SK-N-SH (cell line): ENCODE measurements around the gene ARMC6. TPM values are rescaled to one million over a fixed set of nuclear protein-coding genes. Genes with fewer than 3 reads are reported as not detected.

Experiments used
- CTCF ChIA-PET: fragments of 300-600, 350-600 bp; formaldehyde crosslinking; extraction: SDS; loops from one replicate; lab custom pipeline; 2021; lab: Yijun Ruan, JAX
- POLR2A ChIA-PET: fragments of 350-600 bp; sonication (Branson Sonifier 250); formaldehyde crosslinking; extraction: SDS; loops from one replicate; lab custom pipeline; 2020; ENCODE audit warnings: antibody characterized with exemption, inconsistent platforms; lab: Yijun Ruan, JAX
- DNase-seq: peaks from one replicate; pipeline ENCODE4 v3.0.0; 2012
- H2AFZ ChIP-seq: fragments of 200-600 bp; sonication (generic); 2 replicates; pipeline ENCODE4 v1.8.1; 2016; ENCODE audit warnings: antibody characterized with exemption, mild to moderate bottlenecking, low read depth
- H3F3A ChIP-seq: fragments of 200-600 bp; sonication (generic); replicated peaks from 2 replicates; pipeline ENCODE3; 2016; ENCODE audit warnings: antibody characterized with exemption, mild to moderate bottlenecking; ENCODE audit not compliant: insufficient read depth
- H3K27ac ChIP-seq, 2 experiments: fragments of 200-500 bp in 1 of 2; fragments of 200-600 bp in 1 of 2; sonication (Bioruptor generic) in 1 of 2; sonication (generic), shearing (Covaris generic) in 1 of 2; 2 replicates each; pipeline versions ENCODE4 v1.5.1 to v1.6.1; 2014 to 2016; ENCODE audit warnings: low read depth in 2 of 2, inconsistent platforms in 1 of 2, low read length in 1 of 2, mild to moderate bottlenecking in 1 of 2, mixed read lengths in 1 of 2
- H3K27me3 ChIP-seq: fragments of 200-600 bp; sonication (generic), shearing (Covaris generic); 2 replicates; pipeline ENCODE4 v1.6.1; 2016; ENCODE audit warnings: mixed run types; ENCODE audit not compliant: insufficient read depth
- H3K36me3 ChIP-seq, 2 experiments: fragments of 200-500 bp in 1 of 2; fragments of 200-600 bp in 1 of 2; sonication (Bioruptor generic) in 1 of 2; sonication (generic) in 1 of 2; replicated peaks in 1 of 2; 2 replicates each; pipeline versions ENCODE3 to v1.5.1; 2014 to 2016; ENCODE audit warnings: low read length in 1 of 2, mild to moderate bottlenecking in 1 of 2; ENCODE audit not compliant: insufficient read depth in 2 of 2, control insufficient read depth in 1 of 2
- H3K4me1 ChIP-seq, 2 experiments: fragments of 200-500 bp in 1 of 2; fragments of 200-600 bp in 1 of 2; sonication (Bioruptor generic) in 1 of 2; sonication (generic), shearing (Covaris generic) in 1 of 2; 2 replicates each; pipeline versions ENCODE4 v1.5.1 to v1.6.1; 2014 to 2016; ENCODE audit warnings: low read depth in 1 of 2, low read length in 1 of 2, mixed run types in 1 of 2; ENCODE audit not compliant: insufficient read depth in 2 of 2, control insufficient read depth in 1 of 2
- H3K4me2 ChIP-seq: fragments of 200-600 bp; sonication (generic), shearing (Covaris generic); 2 replicates; pipeline ENCODE4 v1.6.1; 2017; ENCODE audit warnings: mixed run types
- H3K4me3 ChIP-seq, 2 experiments: fragments of 200-500 bp in 1 of 2; fragments of 200-600 bp in 1 of 2; sonication (Bioruptor generic) in 1 of 2; sonication (generic), shearing (Covaris generic) in 1 of 2; 2 replicates each; pipeline versions ENCODE4 v1.5.1 to v1.8.1; 2014 to 2016; ENCODE audit warnings: low read depth in 2 of 2, inconsistent platforms in 1 of 2, low read length in 1 of 2, mild to moderate bottlenecking in 1 of 2, mixed read lengths in 1 of 2, moderate library complexity in 1 of 2
- H3K79me2 ChIP-seq: fragments of 200-600 bp; sonication (generic); 2 replicates; pipeline ENCODE4 v1.8.1; 2017; ENCODE audit warnings: mild to moderate bottlenecking; ENCODE audit not compliant: insufficient read depth
- H3K9ac ChIP-seq: fragments of 200-600 bp; sonication (generic); 2 replicates; pipeline ENCODE4 v1.6.1; 2017; ENCODE audit warnings: mixed run types
- H3K9me2 ChIP-seq: fragments of 200-600 bp; sonication (generic); 2 replicates; pipeline ENCODE4 v1.6.1; 2017; ENCODE audit warnings: mixed run types
- H3K9me3 ChIP-seq: fragments of 200-600 bp; sonication (generic); 2 replicates; pipeline ENCODE4 v1.6.1; 2017; ENCODE audit warnings: mixed run types, mild to moderate bottlenecking, moderate library complexity
- H4K20me1 ChIP-seq: fragments of 200-600 bp; sonication (generic); 2 replicates; pipeline ENCODE4 v1.6.1; 2017; ENCODE audit warnings: mild to moderate bottlenecking, mixed run types; ENCODE audit not compliant: insufficient read depth
- ELF1 ChIP-seq: IDR thresholded peaks from 2 replicates; pipeline ENCODE4 v1.4.0; 2012
- EZH2phosphoT487 ChIP-seq: fragments of 200-600 bp; sonication (generic); IDR thresholded peaks from 2 replicates; pipeline ENCODE4 v1.6.1; 2017; ENCODE audit warnings: low read depth, mixed run types, mild to moderate bottlenecking, antibody characterized with exemption, moderate library complexity, borderline replicate concordance
- FOXJ3 ChIP-seq: sonication (generic); formaldehyde crosslinking; IDR thresholded peaks from 2 replicates; pipeline ENCODE4 v1.5.1; 2020; ENCODE audit warnings: mild to moderate bottlenecking, missing genetic modification reagents
- FOXM1 ChIP-seq: IDR thresholded peaks from 2 replicates; pipeline ENCODE4 v1.4.0; 2012; ENCODE audit warnings: low read depth, mild to moderate bottlenecking
- GABPA ChIP-seq: IDR thresholded peaks from 2 replicates; pipeline ENCODE4 v1.4.0; 2012; ENCODE audit warnings: low read depth, mild to moderate bottlenecking
- GATA2 ChIP-seq: sonication (generic); formaldehyde crosslinking; IDR thresholded peaks from 2 replicates; pipeline ENCODE4 v1.5.0; 2020; ENCODE audit warnings: mild to moderate bottlenecking, missing genetic modification reagents
- MEF2A ChIP-seq: IDR thresholded peaks from 2 replicates; pipeline ENCODE4 v1.4.0; 2012; ENCODE audit warnings: low read depth, borderline replicate concordance
- NFIC ChIP-seq: IDR thresholded peaks from 2 replicates; pipeline ENCODE4 v1.4.0; 2012; ENCODE audit warnings: borderline replicate concordance
- RFX5 ChIP-seq: IDR thresholded peaks from 2 replicates; pipeline ENCODE4 v1.6.1; 2012; ENCODE audit warnings: mild to moderate bottlenecking, improper control_type of control experiment, low read length
- RXRA ChIP-seq: IDR thresholded peaks from 2 replicates; pipeline ENCODE4 v1.4.0; 2012; ENCODE audit warnings: low read depth, mild to moderate bottlenecking, borderline replicate concordance
- SIN3A ChIP-seq: IDR thresholded peaks from 2 replicates; pipeline ENCODE4 v1.6.1; 2012; ENCODE audit warnings: low read depth, mild to moderate bottlenecking, low read length, moderate library complexity, borderline replicate concordance
- TCF12 ChIP-seq: IDR thresholded peaks from 2 replicates; pipeline ENCODE4 v1.4.0; 2012
- TEAD4 ChIP-seq: IDR thresholded peaks from 2 replicates; pipeline ENCODE4 v1.4.0; 2012; ENCODE audit warnings: mild to moderate bottlenecking, borderline replicate concordance; ENCODE audit not compliant: insufficient read depth
- YY1 ChIP-seq: IDR thresholded peaks from 2 replicates; pipeline ENCODE4 v1.4.0; 2012; ENCODE audit warnings: low read depth, mild to moderate bottlenecking
- WGBS: methylation state at CpG from one replicate; pipeline ENCODE4 v1.1.6; 2017; ENCODE audit warnings: low lambda C conversion rate; 5-methylcytosine and 5-hydroxymethylcytosine counted together
- polyA plus RNA-seq, 3 experiments: library from polyadenylated mRNA; depleted of rRNA; stranded (reverse); fragments of >200 nt; gene quantifications; 2 replicates each; pipeline ENCODE4 v1.2.3, GENCODE V29; 2012
- TF ChIP-seq, protein P1 (sequence below): fragments of 150-350 bp; IDR thresholded peaks from 2 replicates; pipeline ENCODE4 v1.6.1; 2017; ENCODE audit warnings: antibody characterized with exemption, low read length, low read depth, borderline replicate concordance
- TF ChIP-seq, protein P2 (sequence below): IDR thresholded peaks from 2 replicates; pipeline ENCODE4 v1.4.0; 2012; ENCODE audit warnings: low read depth, borderline replicate concordance
- TF ChIP-seq, protein P3 (sequence below): IDR thresholded peaks from 2 replicates; pipeline ENCODE4 v1.4.0; 2012; ENCODE audit warnings: low read depth

The ARMC6 gene
- polyA plus RNA-seq, 1 of the 3 experiments (the other 2 are of a cell fraction), result 34.7 TPM

DNA sequence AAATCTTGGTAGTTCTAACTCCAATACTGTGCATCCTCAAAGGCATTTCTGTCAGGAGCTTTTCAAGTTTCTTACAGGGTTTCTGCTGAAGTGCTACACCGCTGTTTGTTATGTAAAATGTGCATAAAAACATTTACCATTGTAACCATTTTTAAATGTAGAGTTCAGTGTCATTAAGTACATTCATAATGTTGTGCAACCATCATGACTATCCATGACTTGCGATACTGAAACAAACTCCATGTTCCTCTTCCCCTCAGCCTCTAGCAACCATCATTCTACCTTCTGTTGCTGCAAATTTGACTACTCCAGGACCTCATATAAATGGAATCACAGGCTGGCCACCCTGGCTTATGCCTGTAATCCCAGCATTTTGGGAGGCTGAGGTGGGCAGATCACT is 16.0 kb downstream of the ARMC6 start:
- CTCF ChIA-PET, result no interaction called here
- no peak overlapping the region for H3K9ac ChIP-seq
- H3K36me3 ChIP-seq, result peaks cover 5 to 21% of the 10 kb centered on the region in 2 experiments
- H3F3A ChIP-seq, result no peaks in the 10 kb centered on the region
- H3K4me2 ChIP-seq, result no peak overlapping the region
- WGBS, result 98% methylated on average over 2 of the region's 2 CpGs
- H3K9me2 ChIP-seq, result no peaks in the 10 kb centered on the region
- H2AFZ ChIP-seq, result no peak overlapping the region
- H3K27me3 ChIP-seq, result no peaks in the 10 kb centered on the region
- H4K20me1 ChIP-seq, result no peaks in the 10 kb centered on the region
- no peak overlapping the region for H3K27ac ChIP-seq
- TF ChIP-seq RXRA (no peak), GATA2 (CRISPR knock-in tag) (no peak), FOXJ3 (CRISPR knock-in tag) (no peak), EZH2phosphoT487 (no peak)
- TF ChIP-seq, protein P1, sequence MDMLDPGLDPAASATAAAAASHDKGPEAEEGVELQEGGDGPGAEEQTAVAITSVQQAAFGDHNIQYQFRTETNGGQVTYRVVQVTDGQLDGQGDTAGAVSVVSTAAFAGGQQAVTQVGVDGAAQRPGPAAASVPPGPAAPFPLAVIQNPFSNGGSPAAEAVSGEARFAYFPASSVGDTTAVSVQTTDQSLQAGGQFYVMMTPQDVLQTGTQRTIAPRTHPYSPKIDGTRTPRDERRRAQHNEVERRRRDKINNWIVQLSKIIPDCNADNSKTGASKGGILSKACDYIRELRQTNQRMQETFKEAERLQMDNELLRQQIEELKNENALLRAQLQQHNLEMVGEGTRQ, result no peak
- TF ChIP-seq, protein P2, sequence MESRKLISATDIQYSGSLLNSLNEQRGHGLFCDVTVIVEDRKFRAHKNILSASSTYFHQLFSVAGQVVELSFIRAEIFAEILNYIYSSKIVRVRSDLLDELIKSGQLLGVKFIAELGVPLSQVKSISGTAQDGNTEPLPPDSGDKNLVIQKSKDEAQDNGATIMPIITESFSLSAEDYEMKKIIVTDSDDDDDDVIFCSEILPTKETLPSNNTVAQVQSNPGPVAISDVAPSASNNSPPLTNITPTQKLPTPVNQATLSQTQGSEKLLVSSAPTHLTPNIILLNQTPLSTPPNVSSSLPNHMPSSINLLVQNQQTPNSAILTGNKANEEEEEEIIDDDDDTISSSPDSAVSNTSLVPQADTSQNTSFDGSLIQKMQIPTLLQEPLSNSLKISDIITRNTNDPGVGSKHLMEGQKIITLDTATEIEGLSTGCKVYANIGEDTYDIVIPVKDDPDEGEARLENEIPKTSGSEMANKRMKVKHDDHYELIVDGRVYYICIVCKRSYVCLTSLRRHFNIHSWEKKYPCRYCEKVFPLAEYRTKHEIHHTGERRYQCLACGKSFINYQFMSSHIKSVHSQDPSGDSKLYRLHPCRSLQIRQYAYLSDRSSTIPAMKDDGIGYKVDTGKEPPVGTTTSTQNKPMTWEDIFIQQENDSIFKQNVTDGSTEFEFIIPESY, result no peak
- no peak overlapping the region for H3K4me3 ChIP-seq
- no peaks in the 10 kb centered on the region for H3K79me2 ChIP-seq
- POLR2A ChIA-PET, result no interaction called here
- H3K9me3 ChIP-seq, result no peaks in the 10 kb centered on the region
- DNase-seq, result no peak
- no peaks in the 10 kb centered on the region for H3K4me1 ChIP-seq

DNA sequence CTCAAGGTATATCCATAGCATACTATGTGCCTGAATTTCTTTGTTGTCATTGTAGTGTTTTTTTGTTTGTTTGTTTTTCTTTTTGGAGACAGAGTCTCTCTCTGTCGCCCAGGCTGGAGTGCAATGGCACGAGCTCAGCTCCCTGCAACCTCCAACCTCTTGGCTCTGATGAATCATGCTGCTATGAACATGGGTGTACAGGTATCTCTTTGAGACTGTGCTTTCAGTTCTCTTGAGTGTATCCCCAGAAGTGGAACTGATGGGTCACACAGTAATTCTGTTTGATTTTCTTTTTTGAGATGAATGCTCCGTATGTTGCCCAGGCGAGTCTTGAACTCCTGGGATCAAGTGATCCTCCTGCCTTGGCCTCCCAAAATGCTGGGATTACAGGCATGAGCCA is 16.7 kb downstream of the ARMC6 start:
- CTCF ChIA-PET, result interaction anchor here (5.1 to 5.6 kb wide), 2 partner anchors 90 to 124 kb away, joined by 24 to 34 read pairs; no protein-coding TSS in a partner anchor
- Histone ChIP-seq H3F3A (no peaks in the 10 kb centered on the region), H3K4me2 (no peak overlapping the region), H3K79me2 (no peaks in the 10 kb centered on the region), H3K27ac (no peak overlapping the region), H3K4me1 (no peaks in the 10 kb centered on the region), H4K20me1 (no peaks in the 10 kb centered on the region), H2AFZ (no peak overlapping the region), H3K27me3 (no peaks in the 10 kb centered on the region), H3K9me2 (no peaks in the 10 kb centered on the region), H3K36me3 (peaks cover 5 to 24% of the 10 kb centered on the region in 2 experiments), H3K9me3 (no peaks in the 10 kb centered on the region), H3K9ac (no peak overlapping the region), H3K4me3 (no peak overlapping the region)
- POLR2A ChIA-PET, result no interaction called here
- TF ChIP-seq TCF12, result no peak
- no peak for TF ChIP-seq RXRA
- TF ChIP-seq RFX5, result no peak
- TF ChIP-seq SIN3A, result no peak
- TF ChIP-seq ELF1, result no peak
- no peak for TF ChIP-seq FOXM1
- TF ChIP-seq GABPA, result no peak
- TF ChIP-seq, protein P3, sequence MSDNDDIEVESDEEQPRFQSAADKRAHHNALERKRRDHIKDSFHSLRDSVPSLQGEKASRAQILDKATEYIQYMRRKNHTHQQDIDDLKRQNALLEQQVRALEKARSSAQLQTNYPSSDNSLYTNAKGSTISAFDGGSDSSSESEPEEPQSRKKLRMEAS, result no peak
- no peak for TF ChIP-seq NFIC
- no peak for TF ChIP-seq YY1
- no peak for TF ChIP-seq MEF2A
- no peak for TF ChIP-seq TEAD4
- no peak for TF ChIP-seq EZH2phosphoT487
- 93% methylated on average over 4 of the region's 4 CpGs for WGBS
- DNase-seq, result no peak
